ENCODE data around the gene CCDC194.

Gene CCDC194

DNA sequence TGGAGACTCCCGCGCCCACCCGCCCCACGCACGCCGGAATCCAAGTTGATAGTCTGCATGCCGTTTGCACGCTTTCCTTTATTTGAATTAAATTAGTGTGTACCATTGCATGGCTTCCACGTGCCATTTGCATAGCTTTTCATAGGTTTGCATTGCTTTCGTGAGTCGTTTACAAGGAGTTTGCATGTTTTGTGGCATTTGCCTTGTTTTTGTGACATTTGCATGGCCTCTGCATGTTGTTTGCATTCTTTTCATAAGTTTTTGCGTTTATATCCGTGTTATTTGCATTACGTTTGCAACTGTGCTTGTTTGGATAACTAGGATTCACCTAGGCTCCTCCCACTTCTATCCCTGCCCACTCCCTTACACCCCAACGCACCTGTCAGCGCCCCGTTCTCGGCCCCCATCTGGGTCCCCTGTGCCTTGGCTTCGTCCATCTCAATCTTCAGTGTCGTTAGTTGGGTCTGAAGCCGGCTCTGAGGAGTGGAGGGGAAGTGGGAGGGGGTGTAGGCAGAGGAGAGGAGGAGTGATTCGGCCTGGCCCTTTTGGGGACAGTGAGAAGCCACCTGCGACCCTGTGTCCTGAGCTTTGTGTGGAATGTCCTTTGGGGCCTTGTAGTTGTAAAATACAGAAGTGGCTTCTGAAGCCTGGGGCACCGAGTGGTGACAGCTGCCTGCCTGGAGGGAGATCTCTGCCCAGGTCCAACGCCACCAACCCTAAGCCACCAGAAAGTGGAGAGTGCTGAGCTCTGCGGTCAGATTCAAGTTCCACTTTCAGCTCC is 2.4 kb downstream of the CCDC194 start:
- Histone ChIP-seq H4K12ac (ENCODE audit: low read depth, low read length) (no peak overlapping the region), H2BK5ac (ENCODE audit: low read depth, low read length, poor library complexity) (no peak overlapping the region), H3K23ac (ENCODE audit: low read length) (no peak overlapping the region)

GRCh38 chr19:17390665-17391370 is 3.2 kb downstream of the CCDC194 start:
- Histone ChIP-seq H4K8ac (ENCODE audit: low read depth, low read length) (peak overlapping the region; percentile 80), H3K4me1 (ENCODE audit: control insufficient read depth in 1 of 2, insufficient read depth in 2 of 2, low read length in 2 of 2) (peaks cover 6 to 10% of the 10 kb centered on the region in 2 experiments), H2AFZ (ENCODE audit: insufficient read depth, low read length, poor library complexity) (peak overlapping the region; percentile 53), H2BK120ac (ENCODE audit: insufficient read depth, low read length, poor library complexity) (no peak overlapping the region), H3K79me1 (ENCODE audit: low read length) (no peaks in the 10 kb centered on the region), H3K36me3 (ENCODE audit: control insufficient read depth in 1 of 2, insufficient read depth in 2 of 2, low read length in 2 of 2) (no peaks in the 10 kb centered on the region), H4K91ac (ENCODE audit: low read depth, low read length) (no peak overlapping the region), H3K4me2 (ENCODE audit: low read length) (peak overlapping the region; percentile 90), H2BK5ac (ENCODE audit: low read depth, low read length, poor library complexity) (no peak overlapping the region), H3K4ac (ENCODE audit: low read depth, low read length) (no peak overlapping the region), H3K9ac (ENCODE audit: low read length) (no peak overlapping the region), H3K4me3 (ENCODE audit: low read depth, low read length) (peak overlapping the region; percentile 38), H2BK12ac (ENCODE audit: low read length) (no peak overlapping the region), H4K12ac (ENCODE audit: low read depth, low read length) (no peak overlapping the region), H3K18ac (ENCODE audit: low read length) (no peak overlapping the region), H3K9me3 (ENCODE audit: insufficient read depth, low read depth, low read length) (no peaks in the 10 kb centered on the region), H3K79me2 (ENCODE audit: control insufficient read depth, insufficient read depth, low read length, poor library complexity) (no peaks in the 10 kb centered on the region), H3K27me3 (ENCODE audit: insufficient read depth, low read length) (peaks cover 6% of the 10 kb centered on the region), H3K23ac (ENCODE audit: low read length) (no peak overlapping the region), H3K14ac (ENCODE audit: low read length) (no peak overlapping the region), H2AK5ac (ENCODE audit: low read length) (no peak overlapping the region), H3K27ac (ENCODE audit: low read depth, low read length) (no peak overlapping the region)
- no CpG with 5 or more reads among the region's 50 CpGs for WGBS (ENCODE audit: extremely low coverage, insufficient coverage, insufficient read length)
- DNase-seq, result peak; percentile 90 to 91

More for the DNA sequence above, 2.4 kb downstream of the CCDC194 start:
- Histone ChIP-seq H3K4ac (ENCODE audit: low read depth, low read length) (no peak overlapping the region), H3K79me2 (ENCODE audit: control insufficient read depth, insufficient read depth, low read length, poor library complexity) (no peaks in the 10 kb centered on the region), H4K8ac (ENCODE audit: low read depth, low read length) (peak overlapping the region; percentile 77), H4K91ac (ENCODE audit: low read depth, low read length) (no peak overlapping the region), H2BK120ac (ENCODE audit: insufficient read depth, low read length, poor library complexity) (no peak overlapping the region), H3K27me3 (ENCODE audit: insufficient read depth, low read length) (peaks cover 6% of the 10 kb centered on the region), H3K18ac (ENCODE audit: low read length) (no peak overlapping the region), H3K27ac (ENCODE audit: low read depth, low read length) (no peak overlapping the region), H3K79me1 (ENCODE audit: low read length) (no peaks in the 10 kb centered on the region), H3K14ac (ENCODE audit: low read length) (no peak overlapping the region), H3K4me1 (ENCODE audit: control insufficient read depth in 1 of 2, insufficient read depth in 2 of 2, low read length in 2 of 2) (peaks cover 6 to 10% of the 10 kb centered on the region in 2 experiments), H2BK12ac (ENCODE audit: low read length) (no peak overlapping the region), H3K4me3 (ENCODE audit: low read depth, low read length) (no peak overlapping the region), H3K9me3 (ENCODE audit: insufficient read depth, low read depth, low read length) (no peaks in the 10 kb centered on the region), H3K36me3 (ENCODE audit: control insufficient read depth in 1 of 2, insufficient read depth in 2 of 2, low read length in 2 of 2) (no peaks in the 10 kb centered on the region), H3K4me2 (ENCODE audit: low read length) (peak overlapping the region; percentile 90), H2AFZ (ENCODE audit: insufficient read depth, low read length, poor library complexity) (peak overlapping the region; percentile 92), H3K9ac (ENCODE audit: low read length) (no peak overlapping the region), H2AK5ac (ENCODE audit: low read length) (no peak overlapping the region)
- DNase-seq, result no peak
- WGBS (ENCODE audit: extremely low coverage, insufficient coverage, insufficient read length), result no CpG with 5 or more reads among the region's 26 CpGs

DNA sequence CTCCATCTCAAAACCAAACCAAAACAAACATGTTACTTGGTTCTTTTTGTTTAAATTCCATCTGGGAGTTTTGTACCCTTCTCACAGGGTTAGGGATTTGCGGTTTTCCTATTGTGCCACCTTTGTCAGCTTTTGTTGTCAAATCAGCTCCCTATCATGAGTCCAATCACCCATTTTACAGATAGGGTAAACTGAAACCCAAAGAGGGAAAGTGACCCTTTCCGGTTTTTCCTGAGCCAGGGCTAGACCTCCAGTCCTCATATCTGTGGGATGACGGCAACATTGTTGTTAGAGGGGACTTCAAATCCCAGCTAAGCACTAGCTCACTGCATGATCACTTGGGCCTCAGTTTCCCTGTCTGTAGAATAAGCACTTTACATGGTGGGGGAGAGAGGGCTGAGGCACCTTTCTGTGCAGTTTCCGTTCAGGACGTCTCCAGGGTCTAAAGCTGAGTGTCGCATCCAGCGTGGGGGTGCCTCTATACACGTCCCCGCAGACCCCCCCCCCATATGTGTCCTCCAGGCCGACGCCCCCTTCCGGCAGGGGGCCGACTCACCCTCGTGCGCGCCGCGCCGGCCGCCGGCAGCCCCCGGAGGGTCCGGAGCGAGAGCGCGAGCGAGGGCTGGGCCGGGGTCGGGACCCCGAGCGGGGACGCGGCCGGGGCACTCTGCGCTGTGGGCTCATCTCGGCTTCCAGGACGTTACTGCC is 3.9 kb downstream of the CCDC194 start:
- peaks cover 6% of the 10 kb centered on the region for H3K27me3 ChIP-seq (ENCODE audit: insufficient read depth, low read length)
- H2BK12ac ChIP-seq (ENCODE audit: low read length), result no peak overlapping the region
- H3K18ac ChIP-seq (ENCODE audit: low read length), result no peak overlapping the region
- H3K4me3 ChIP-seq (ENCODE audit: low read depth, low read length), result peak overlapping the region; percentile 38
- no peak overlapping the region for H4K91ac ChIP-seq (ENCODE audit: low read depth, low read length)
- H3K79me1 ChIP-seq (ENCODE audit: low read length), result no peaks in the 10 kb centered on the region
- peak overlapping the region; percentile 53 for H2AFZ ChIP-seq (ENCODE audit: insufficient read depth, low read length, poor library complexity)
- DNase-seq, result no peak
- no peak overlapping the region for H2BK5ac ChIP-seq (ENCODE audit: low read depth, low read length, poor library complexity)
- no peak overlapping the region for H2BK120ac ChIP-seq (ENCODE audit: insufficient read depth, low read length, poor library complexity)
- peak overlapping the region; percentile 90 for H3K4me2 ChIP-seq (ENCODE audit: low read length)
- H2AK5ac ChIP-seq (ENCODE audit: low read length), result no peak overlapping the region
- no CpG with 5 or more reads among the region's 37 CpGs for WGBS (ENCODE audit: extremely low coverage, insufficient coverage, insufficient read length)
- no peaks in the 10 kb centered on the region for H3K79me2 ChIP-seq (ENCODE audit: control insufficient read depth, insufficient read depth, low read length, poor library complexity)
- H3K23ac ChIP-seq (ENCODE audit: low read length), result no peak overlapping the region
- no peak overlapping the region for H4K12ac ChIP-seq (ENCODE audit: low read depth, low read length)
- H4K8ac ChIP-seq (ENCODE audit: low read depth, low read length), result peak overlapping the region; percentile 80
- H3K4ac ChIP-seq (ENCODE audit: low read depth, low read length), result no peak overlapping the region
- no peaks in the 10 kb centered on the region for H3K36me3 ChIP-seq (ENCODE audit: control insufficient read depth in 1 of 2, insufficient read depth in 2 of 2, low read length in 2 of 2)
- H3K4me1 ChIP-seq (ENCODE audit: control insufficient read depth in 1 of 2, insufficient read depth in 2 of 2, low read length in 2 of 2), result peaks cover 6 to 10% of the 10 kb centered on the region in 2 experiments
- H3K9me3 ChIP-seq (ENCODE audit: insufficient read depth, low read depth, low read length), result no peaks in the 10 kb centered on the region
- no peak overlapping the region for H3K14ac ChIP-seq (ENCODE audit: low read length)
- H3K27ac ChIP-seq (ENCODE audit: low read depth, low read length), result no peak overlapping the region
- no peak overlapping the region for H3K9ac ChIP-seq (ENCODE audit: low read length)

DNA sequence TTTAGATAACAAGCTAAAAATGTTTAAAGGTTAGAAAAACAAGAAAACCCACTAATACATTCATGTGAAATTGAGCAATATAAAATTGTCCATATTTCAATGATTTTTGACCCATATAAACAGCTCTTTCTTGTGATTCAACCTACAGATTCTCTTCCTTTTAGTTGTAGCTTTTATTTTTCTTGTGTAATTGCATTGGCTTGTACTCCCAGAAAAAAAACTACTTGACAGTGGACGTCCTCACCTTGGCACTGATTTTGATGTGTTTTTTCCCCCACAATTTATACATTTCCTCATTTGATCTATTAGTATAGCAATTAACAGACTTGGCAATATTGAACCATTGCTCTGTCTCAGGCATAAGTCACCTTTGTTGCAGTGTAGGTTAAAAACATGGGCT is 4.7 kb downstream of the CCDC194 start:
- Histone ChIP-seq H3K14ac (ENCODE audit: low read length) (no peak overlapping the region), H3K23ac (ENCODE audit: low read length) (no peak overlapping the region), H3K79me1 (ENCODE audit: low read length) (no peaks in the 10 kb centered on the region), H4K8ac (ENCODE audit: low read depth, low read length) (no peak overlapping the region), H2AFZ (ENCODE audit: insufficient read depth, low read length, poor library complexity) (no peak overlapping the region), H4K12ac (ENCODE audit: low read depth, low read length) (no peak overlapping the region), H3K9me3 (ENCODE audit: insufficient read depth, low read depth, low read length) (no peaks in the 10 kb centered on the region), H2AK5ac (ENCODE audit: low read length) (no peak overlapping the region), H3K9ac (ENCODE audit: low read length) (no peak overlapping the region), H2BK5ac (ENCODE audit: low read depth, low read length, poor library complexity) (no peak overlapping the region), H3K27ac (ENCODE audit: low read depth, low read length) (no peak overlapping the region), H2BK120ac (ENCODE audit: insufficient read depth, low read length, poor library complexity) (no peak overlapping the region), H3K4me3 (ENCODE audit: low read depth, low read length) (no peak overlapping the region), H4K91ac (ENCODE audit: low read depth, low read length) (no peak overlapping the region), H3K27me3 (ENCODE audit: insufficient read depth, low read length) (peaks cover 6% of the 10 kb centered on the region), H3K79me2 (ENCODE audit: control insufficient read depth, insufficient read depth, low read length, poor library complexity) (no peaks in the 10 kb centered on the region), H2BK12ac (ENCODE audit: low read length) (no peak overlapping the region), H3K36me3 (ENCODE audit: control insufficient read depth in 1 of 2, insufficient read depth in 2 of 2, low read length in 2 of 2) (no peaks in the 10 kb centered on the region), H3K4me2 (ENCODE audit: low read length) (no peak overlapping the region), H3K18ac (ENCODE audit: low read length) (no peak overlapping the region), H3K4ac (ENCODE audit: low read depth, low read length) (no peak overlapping the region), H3K4me1 (ENCODE audit: control insufficient read depth in 1 of 2, insufficient read depth in 2 of 2, low read length in 2 of 2) (peaks cover 6 to 10% of the 10 kb centered on the region in 2 experiments)
- no peak for DNase-seq
- WGBS (ENCODE audit: extremely low coverage, insufficient coverage, insufficient read length), result no CpG with 5 or more reads among the region's 1 CpG

Measured in trophoblast cell (in vitro differentiated cells and primary cell).